RWPE2 (cell line): ENCODE results near the gene WWOX.

Source experiments
- ATAC-seq: fragments of 200-7000 bp; cut with Tn5 transposase; 3 replicates; pipeline ENCODE4 v1.9.1; 2021; ENCODE audit warnings: low read depth
- DNase-seq: peaks from one replicate; pipeline ENCODE4 v3.0.0-alpha.2; 2020; ENCODE audit warnings: low spot score
- H3K27ac ChIP-seq: fragments of 450-650 bp; 2 replicates; pipeline ENCODE4 v1.5.1; 2017; ENCODE audit warnings: mild to moderate bottlenecking; ENCODE audit not compliant: poor library complexity, severe bottlenecking
- H3K27me3 ChIP-seq: fragments of 250-450 bp; sonication (Bioruptor Pico); 2 replicates; pipeline ENCODE4 v1.5.1; 2021; ENCODE audit warnings: mild to moderate bottlenecking, moderate library complexity; ENCODE audit not compliant: insufficient read depth, poor library complexity, severe bottlenecking
- H3K36me3 ChIP-seq: fragments of 250-450 bp; sonication (Bioruptor Pico); 2 replicates; pipeline ENCODE4 v1.5.1; 2020; ENCODE audit warnings: low read depth, mild to moderate bottlenecking, moderate library complexity
- H3K4me1 ChIP-seq: fragments of 250-450 bp; sonication (Bioruptor Pico); 2 replicates; pipeline ENCODE4 v1.5.1; 2021; ENCODE audit warnings: mild to moderate bottlenecking, moderate library complexity; ENCODE audit not compliant: insufficient read depth, poor library complexity, severe bottlenecking
- H3K4me3 ChIP-seq: fragments of 250-450 bp; sonication (Bioruptor Pico); 2 replicates; pipeline ENCODE4 v1.5.1; 2021; ENCODE audit warnings: mild to moderate bottlenecking, moderate library complexity; ENCODE audit not compliant: severe bottlenecking
- H3K9me3 ChIP-seq: fragments of 250-450 bp; sonication (Bioruptor Pico); 2 replicates; pipeline ENCODE4 v1.5.1; 2021; ENCODE audit warnings: mild to moderate bottlenecking, moderate library complexity; ENCODE audit not compliant: severe bottlenecking
- CTCF ChIP-seq: fragments of 450-650 bp; IDR thresholded peaks from one replicate; pipeline ENCODE4 v1.5.1; 2017; ENCODE audit warnings: mild to moderate bottlenecking, moderate library complexity; ENCODE audit not compliant: poor library complexity, severe bottlenecking

WWOX gene

GRCh38 chr16:78629173-78629572, 529.7 kb downstream of the WWOX start:
- H3K36me3 ChIP-seq: no peaks in the 10 kb centered on the region

GRCh38 chr16:78630102-78630501, 530.6 kb downstream of the WWOX start:
- DNase-seq (no peak), ATAC-seq (no peak)
- no peak overlapping the region for H3K27ac ChIP-seq
- H3K4me3 ChIP-seq: no peak overlapping the region
- no peaks in the 10 kb centered on the region for H3K27me3 ChIP-seq
- H3K36me3 ChIP-seq: no peaks in the 10 kb centered on the region
- no peaks in the 10 kb centered on the region for H3K9me3 ChIP-seq
- H3K4me1 ChIP-seq: no peaks in the 10 kb centered on the region
- TF ChIP-seq CTCF: no peak

More at GRCh38 chr16:78629173-78629572, 529.7 kb downstream of the WWOX start:
- Histone ChIP-seq H3K9me3 (no peaks in the 10 kb centered on the region), H3K27ac (no peak overlapping the region), H3K4me3 (no peak overlapping the region), H3K27me3 (no peaks in the 10 kb centered on the region), H3K4me1 (no peaks in the 10 kb centered on the region)
- TF ChIP-seq CTCF: no peak
- ATAC-seq: no peak
- DNase-seq: no peak

GRCh38 chr16:78633551-78633950, 534.1 kb downstream of the WWOX start:
- Histone ChIP-seq H3K27me3 (no peaks in the 10 kb centered on the region), H3K4me3 (no peak overlapping the region), H3K36me3 (no peaks in the 10 kb centered on the region), H3K4me1 (no peaks in the 10 kb centered on the region), H3K27ac (no peak overlapping the region), H3K9me3 (no peaks in the 10 kb centered on the region)
- no peak for TF ChIP-seq CTCF
- ATAC-seq (no peak), DNase-seq (no peak)

- no peaks in the 10 kb centered on the region for H3K36me3 ChIP-seq
- ATAC-seq (no peak), DNase-seq (no peak)
- no peaks in the 10 kb centered on the region for H3K27me3 ChIP-seq
- no peaks in the 10 kb centered on the region for H3K9me3 ChIP-seq
- H3K4me1 ChIP-seq: no peaks in the 10 kb centered on the region
- H3K27ac ChIP-seq: no peak overlapping the region
- no peak for TF ChIP-seq CTCF
- H3K4me3 ChIP-seq: no peak overlapping the region
Observed at GRCh38 chr16:78635807-78636206, 536.4 kb downstream of the WWOX start.

- no peak for ATAC-seq
- Histone ChIP-seq H3K4me3 (no peak overlapping the region), H3K36me3 (no peaks in the 10 kb centered on the region), H3K27ac (no peak overlapping the region), H3K4me1 (no peaks in the 10 kb centered on the region), H3K9me3 (no peaks in the 10 kb centered on the region), H3K27me3 (no peaks in the 10 kb centered on the region)
- no peak for TF ChIP-seq CTCF
- DNase-seq: no peak
Observed at GRCh38 chr16:78638371-78638770, 538.9 kb downstream of the WWOX start.
